ENCODE measurements around the gene PSME1.

PSME1 gene

GRCh38 chr14:24179294-24179960 is 43.4 kb downstream of the PSME1 start:
- H3K27ac ChIP-seq, result no peak overlapping the region

GRCh38 chr14:24179961-24180796 is 44.2 kb downstream of the PSME1 start:
- no peak overlapping the region for H3K27ac ChIP-seq
- no peak for TF ChIP-seq ZFX (IDR thresholded peaks at IDR 0.05; ENCODE audit: borderline replicate concordance)
- TF ChIP-seq, protein P1, sequence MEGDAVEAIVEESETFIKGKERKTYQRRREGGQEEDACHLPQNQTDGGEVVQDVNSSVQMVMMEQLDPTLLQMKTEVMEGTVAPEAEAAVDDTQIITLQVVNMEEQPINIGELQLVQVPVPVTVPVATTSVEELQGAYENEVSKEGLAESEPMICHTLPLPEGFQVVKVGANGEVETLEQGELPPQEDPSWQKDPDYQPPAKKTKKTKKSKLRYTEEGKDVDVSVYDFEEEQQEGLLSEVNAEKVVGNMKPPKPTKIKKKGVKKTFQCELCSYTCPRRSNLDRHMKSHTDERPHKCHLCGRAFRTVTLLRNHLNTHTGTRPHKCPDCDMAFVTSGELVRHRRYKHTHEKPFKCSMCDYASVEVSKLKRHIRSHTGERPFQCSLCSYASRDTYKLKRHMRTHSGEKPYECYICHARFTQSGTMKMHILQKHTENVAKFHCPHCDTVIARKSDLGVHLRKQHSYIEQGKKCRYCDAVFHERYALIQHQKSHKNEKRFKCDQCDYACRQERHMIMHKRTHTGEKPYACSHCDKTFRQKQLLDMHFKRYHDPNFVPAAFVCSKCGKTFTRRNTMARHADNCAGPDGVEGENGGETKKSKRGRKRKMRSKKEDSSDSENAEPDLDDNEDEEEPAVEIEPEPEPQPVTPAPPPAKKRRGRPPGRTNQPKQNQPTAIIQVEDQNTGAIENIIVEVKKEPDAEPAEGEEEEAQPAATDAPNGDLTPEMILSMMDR (IDR thresholded peaks at IDR 0.05), result no peak

More at GRCh38 chr14:24179294-24179960, 43.4 kb downstream of the PSME1 start:
- TF ChIP-seq, protein P1 (IDR thresholded peaks at IDR 0.05), result no peak
- TF ChIP-seq ZFX (IDR thresholded peaks at IDR 0.05; ENCODE audit: borderline replicate concordance), result no peak

DNA sequence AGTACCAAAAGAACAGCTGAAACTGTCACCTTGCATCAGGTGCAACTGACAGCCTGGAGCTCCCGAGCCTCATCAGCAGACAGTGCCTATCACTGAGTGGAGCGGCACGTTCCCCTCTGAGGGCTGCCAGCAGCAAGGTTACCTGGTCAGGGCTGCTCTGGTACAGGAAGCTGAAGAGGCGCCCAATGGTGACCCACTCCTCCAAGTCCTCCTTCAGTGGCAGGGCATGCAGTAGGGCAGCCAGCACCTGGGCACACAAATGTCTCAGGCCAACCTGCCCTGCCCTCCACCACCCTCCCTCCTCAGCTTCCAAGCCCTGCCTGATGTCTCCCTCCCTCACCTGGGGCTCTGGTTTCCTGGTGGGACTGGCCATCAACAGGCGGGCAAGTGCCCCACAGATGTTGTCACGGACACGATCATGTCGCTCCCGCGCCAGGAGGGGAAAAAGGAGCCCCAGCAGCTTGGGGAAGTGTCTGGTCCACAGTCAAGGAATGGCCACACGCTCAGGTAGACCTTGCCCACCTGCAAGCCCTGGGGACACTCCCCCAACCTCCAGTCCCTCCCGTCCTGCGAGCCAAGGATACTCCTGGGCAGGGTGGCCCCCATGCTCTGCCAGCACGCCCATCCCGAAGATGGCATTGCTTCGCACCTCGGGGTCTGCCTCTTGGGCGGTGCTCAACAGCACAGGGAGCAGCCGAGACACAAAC is 45.5 kb downstream of the PSME1 start:
- no peak for TF ChIP-seq ZFX (IDR thresholded peaks at IDR 0.05; ENCODE audit: borderline replicate concordance)
- TF ChIP-seq, protein P1 (IDR thresholded peaks at IDR 0.05), result no peak

DNA sequence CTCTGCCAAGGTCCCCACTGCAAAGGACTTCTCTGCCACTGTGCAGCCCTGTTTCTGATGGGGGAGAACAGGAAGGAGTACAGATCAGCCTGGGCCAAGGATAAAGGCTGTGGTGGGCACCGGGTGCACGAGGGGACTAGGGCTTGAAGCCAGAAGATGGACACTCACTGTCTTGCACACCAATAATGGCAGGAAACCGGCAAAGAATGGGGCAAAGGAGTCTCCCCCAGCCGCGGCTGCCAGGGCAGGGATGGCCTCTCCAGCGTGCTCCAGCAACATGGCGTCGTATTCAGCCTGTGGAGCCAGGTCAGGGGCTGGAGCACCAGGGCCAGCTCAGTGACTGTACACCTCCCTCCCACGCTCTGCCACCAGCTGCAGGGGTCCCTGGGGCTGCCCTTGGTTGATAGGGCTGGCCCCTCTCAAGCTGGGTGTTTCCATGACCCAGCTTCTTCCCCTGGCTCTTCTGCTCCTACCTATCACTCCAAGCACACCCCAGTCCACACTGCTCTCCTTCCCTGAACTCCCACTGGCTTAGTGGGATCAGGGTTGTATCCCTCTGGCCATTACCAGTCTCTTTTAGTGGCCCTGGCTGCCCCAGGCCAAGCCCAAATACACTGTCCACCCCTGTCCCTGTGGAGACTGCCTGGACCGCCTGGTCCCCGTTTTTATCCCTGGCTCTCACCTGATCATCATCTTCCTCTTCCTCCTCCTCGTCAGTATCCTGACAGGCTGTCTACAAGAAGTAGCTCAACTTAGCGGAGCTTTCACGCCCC is 46.3 kb downstream of the PSME1 start:
- no peak for TF ChIP-seq ZFX (IDR thresholded peaks at IDR 0.05; ENCODE audit: borderline replicate concordance)
- TF ChIP-seq, protein P1 (IDR thresholded peaks at IDR 0.05), result no peak
- no peak overlapping the region for H3K27ac ChIP-seq

More for the DNA sequence above, 45.5 kb downstream of the PSME1 start:
- no peak overlapping the region for H3K27ac ChIP-seq

GRCh38 chr14:24183014-24183481 is 47.1 kb downstream of the PSME1 start:
- TF ChIP-seq, protein P1 (IDR thresholded peaks at IDR 0.05), result no peak
- TF ChIP-seq ZFX (IDR thresholded peaks at IDR 0.05; ENCODE audit: borderline replicate concordance), result no peak
- no peak overlapping the region for H3K27ac ChIP-seq

DNA sequence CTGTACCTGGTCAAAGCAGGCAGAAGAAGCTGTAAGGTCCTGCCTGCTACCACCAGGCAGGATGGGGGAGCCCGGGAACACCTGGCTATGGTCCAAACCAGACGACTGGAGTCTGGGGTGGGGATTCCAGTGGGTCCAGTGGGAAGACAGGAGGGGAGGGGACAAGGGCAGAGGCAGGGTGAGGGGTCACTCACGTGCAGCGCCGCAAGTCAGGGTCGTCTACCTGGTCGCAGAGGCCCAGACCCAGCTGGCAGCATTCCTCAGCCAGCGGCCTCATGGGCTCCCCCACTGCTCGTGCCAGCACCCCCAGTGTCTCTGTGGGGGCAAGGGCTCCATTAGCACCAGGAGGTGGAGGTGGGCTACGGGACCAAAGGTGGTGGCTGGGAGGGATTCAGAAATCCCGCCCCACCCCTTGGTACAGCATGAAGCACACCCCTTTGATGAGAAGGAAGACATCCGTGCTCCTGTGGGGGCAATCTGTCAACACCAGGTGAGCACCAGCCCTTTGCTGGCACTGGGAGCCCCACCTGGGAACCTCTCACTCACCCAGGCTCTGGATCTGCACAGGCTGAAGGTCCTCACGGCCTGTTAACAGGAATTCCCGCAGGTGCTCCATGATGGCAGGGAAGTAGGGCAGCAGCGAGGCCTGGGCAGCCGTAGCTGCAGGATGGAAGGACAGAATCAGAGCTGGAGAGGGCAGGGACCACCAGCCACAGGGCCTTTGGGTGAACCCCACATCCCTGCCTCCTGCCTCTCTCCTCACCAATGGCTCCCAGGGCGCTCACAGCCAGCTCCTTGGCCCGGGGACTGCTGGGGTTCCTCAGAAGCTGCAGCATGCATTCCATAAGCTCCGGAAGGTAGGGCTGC is 48.3 kb downstream of the PSME1 start:
- no peak for TF ChIP-seq ZFX (IDR thresholded peaks at IDR 0.05; ENCODE audit: borderline replicate concordance)
- TF ChIP-seq, protein P1 (IDR thresholded peaks at IDR 0.05), result no peak
- H3K27ac ChIP-seq, result no peak overlapping the region
